ENCODE measurements around the gene ABCF2. TPM values are rescaled to one million over a fixed set of nuclear protein-coding genes. Genes with fewer than 3 reads are reported as not detected.

Gene ABCF2
- total and polyA plus RNA-seq, 2 of the 13 experiments (the other 11 are each of a cell fraction or from before 2014, with no cell fraction given): 16.3 to 42.5 TPM

DNA sequence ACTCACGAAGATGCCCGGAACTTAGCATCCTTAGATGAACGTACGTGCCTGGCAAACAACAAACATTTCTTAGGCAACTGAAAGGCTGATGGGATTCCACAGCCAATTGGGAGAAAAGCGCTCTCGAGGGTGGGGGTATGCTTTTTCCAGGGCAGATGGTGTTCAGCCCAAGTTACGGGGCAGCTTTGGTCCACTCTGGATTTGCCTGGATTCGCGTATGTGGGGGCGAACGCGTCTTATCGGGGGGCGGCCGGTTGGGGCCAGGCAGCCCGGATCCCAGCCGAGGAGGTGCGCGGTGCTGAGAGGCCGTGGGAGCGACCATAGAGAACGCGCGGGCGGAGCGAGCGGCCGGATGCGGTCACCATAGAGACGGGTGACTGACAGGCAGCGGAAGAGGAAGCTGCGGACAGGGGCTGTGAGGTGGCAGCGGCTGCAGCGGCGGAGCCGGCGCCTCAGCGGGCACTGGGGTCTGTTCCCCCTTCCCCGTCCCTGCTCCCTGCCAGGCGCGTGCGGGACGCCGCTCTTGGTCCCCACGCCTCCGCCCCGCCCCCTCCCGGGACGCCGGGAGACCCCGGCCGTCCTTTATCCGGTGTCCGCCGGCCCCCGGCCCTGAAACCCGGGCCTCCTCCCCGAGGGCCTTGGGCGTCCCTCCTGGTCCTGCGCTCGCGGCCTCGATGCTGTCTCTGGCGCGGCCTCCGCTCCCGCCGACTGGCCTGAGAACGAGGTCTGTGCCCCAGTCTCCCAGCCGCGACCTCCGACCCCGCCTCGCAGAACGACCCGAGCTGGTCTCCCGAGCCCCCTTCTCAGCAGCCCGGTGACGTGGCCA is 5.3 kb upstream of the ABCF2 start, which contains the start of gene CHPF2 (continued):
- TF ChIP-seq, protein P1, sequence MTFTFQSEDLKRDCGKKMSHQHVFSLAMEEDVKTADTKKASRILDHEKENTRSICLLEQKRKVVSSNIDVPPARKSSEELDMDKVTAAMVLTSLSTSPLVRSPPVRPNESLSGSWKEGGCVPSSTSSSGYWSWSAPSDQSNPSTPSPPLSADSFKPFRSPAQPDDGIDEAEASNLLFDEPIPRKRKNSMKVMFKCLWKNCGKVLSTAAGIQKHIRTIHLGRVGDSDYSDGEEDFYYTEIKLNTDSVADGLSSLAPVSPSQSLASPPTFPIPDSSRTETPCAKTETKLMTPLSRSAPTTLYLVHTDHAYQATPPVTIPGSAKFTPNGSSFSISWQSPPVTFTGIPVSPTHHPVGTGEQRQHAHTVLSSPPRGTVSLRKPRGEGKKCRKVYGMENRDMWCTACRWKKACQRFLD (CRISPR knock-in tag; IDR thresholded peaks at IDR 0.05; ENCODE audit: borderline replicate concordance): no peak
- TF ChIP-seq CREBL2 (CRISPR knock-in tag; IDR thresholded peaks at IDR 0.05; ENCODE audit: borderline replicate concordance) (no peak), NFAT5 (CRISPR knock-in tag; IDR thresholded peaks at IDR 0.05) (no peak), HNRNPL (IDR thresholded peaks at IDR 0.05; ENCODE audit: low read depth, low read length) (no peak), SP5 (CRISPR knock-in tag; IDR thresholded peaks at IDR 0.05; ENCODE audit: borderline replicate concordance, low read depth) (no peak), ZNF775 (CRISPR knock-in tag; IDR thresholded peaks at IDR 0.05; ENCODE audit: borderline replicate concordance) (no peak), MBD4 (IDR thresholded peaks at IDR 0.05; ENCODE audit: borderline replicate concordance, low read length) (no peak), FOXA3 (CRISPR knock-in tag; IDR thresholded peaks at IDR 0.05) (no peak; the same call in 1 of the 2 replicates), ZNF766 (CRISPR knock-in tag; IDR thresholded peaks at IDR 0.05; ENCODE audit: borderline replicate concordance) (0 out of 2 replicates have a peak, but pooled peaks have one; percentile 41), ZNF232 (CRISPR knock-in tag; IDR thresholded peaks at IDR 0.05; ENCODE audit: borderline replicate concordance) (no peak; the same call in 1 of the 2 replicates), ARID2 (CRISPR knock-in tag; IDR thresholded peaks at IDR 0.05; ENCODE audit: borderline replicate concordance) (0 out of 2 replicates have a peak, but pooled peaks have one; percentile 7), HDAC2 (CRISPR knock-in tag; IDR thresholded peaks at IDR 0.05) (peak; percentile 49; the same call in 1 of the 2 replicates)
- TF ChIP-seq, protein P2, sequence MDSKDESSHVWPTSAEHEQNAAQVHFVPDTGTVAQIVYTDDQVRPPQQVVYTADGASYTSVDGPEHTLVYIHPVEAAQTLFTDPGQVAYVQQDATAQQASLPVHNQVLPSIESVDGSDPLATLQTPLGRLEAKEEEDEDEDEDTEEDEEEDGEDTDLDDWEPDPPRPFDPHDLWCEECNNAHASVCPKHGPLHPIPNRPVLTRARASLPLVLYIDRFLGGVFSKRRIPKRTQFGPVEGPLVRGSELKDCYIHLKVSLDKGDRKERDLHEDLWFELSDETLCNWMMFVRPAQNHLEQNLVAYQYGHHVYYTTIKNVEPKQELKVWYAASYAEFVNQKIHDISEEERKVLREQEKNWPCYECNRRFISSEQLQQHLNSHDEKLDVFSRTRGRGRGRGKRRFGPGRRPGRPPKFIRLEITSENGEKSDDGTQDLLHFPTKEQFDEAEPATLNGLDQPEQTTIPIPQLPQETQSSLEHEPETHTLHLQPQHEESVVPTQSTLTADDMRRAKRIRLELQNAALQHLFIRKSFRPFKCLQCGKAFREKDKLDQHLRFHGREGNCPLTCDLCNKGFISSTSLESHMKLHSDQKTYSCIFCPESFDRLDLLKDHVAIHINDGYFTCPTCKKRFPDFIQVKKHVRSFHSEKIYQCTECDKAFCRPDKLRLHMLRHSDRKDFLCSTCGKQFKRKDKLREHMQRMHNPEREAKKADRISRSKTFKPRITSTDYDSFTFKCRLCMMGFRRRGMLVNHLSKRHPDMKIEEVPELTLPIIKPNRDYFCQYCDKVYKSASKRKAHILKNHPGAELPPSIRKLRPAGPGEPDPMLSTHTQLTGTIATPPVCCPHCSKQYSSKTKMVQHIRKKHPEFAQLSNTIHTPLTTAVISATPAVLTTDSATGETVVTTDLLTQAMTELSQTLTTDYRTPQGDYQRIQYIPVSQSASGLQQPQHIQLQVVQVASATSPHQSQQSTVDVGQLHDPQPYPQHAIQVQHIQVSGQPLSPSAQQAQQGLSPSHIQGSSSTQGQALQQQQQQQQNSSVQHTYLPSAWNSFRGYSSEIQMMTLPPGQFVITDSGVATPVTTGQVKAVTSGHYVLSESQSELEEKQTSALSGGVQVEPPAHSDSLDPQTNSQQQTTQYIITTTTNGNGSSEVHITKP (CRISPR knock-in tag; IDR thresholded peaks at IDR 0.05; ENCODE audit: low read depth): no peak
- TF ChIP-seq, protein P3, sequence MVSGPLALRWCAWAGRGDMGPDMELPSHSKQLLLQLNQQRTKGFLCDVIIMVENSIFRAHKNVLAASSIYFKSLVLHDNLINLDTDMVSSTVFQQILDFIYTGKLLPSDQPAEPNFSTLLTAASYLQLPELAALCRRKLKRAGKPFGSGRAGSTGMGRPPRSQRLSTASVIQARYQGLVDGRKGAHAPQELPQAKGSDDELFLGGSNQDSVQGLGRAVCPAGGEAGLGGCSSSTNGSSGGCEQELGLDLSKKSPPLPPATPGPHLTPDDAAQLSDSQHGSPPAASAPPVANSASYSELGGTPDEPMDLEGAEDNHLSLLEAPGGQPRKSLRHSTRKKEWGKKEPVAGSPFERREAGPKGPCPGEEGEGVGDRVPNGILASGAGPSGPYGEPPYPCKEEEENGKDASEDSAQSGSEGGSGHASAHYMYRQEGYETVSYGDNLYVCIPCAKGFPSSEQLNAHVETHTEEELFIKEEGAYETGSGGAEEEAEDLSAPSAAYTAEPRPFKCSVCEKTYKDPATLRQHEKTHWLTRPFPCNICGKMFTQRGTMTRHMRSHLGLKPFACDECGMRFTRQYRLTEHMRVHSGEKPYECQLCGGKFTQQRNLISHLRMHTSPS (CRISPR knock-in tag; IDR thresholded peaks at IDR 0.05; ENCODE audit: low read depth): 0 out of 2 replicates have a peak, but pooled peaks have one; percentile 31
